ENCODE data around the gene C20orf204. TPM values are rescaled to one million over a fixed set of nuclear protein-coding genes. Genes with fewer than 3 reads are reported as not detected.

C20orf204 gene
- total and polyA plus RNA-seq, 2 of the 4 experiments (the other 2 are of a cell fraction): 0.09 to 0.18 TPM

- Histone ChIP-seq H4K91ac (ENCODE audit: insufficient read depth, low read depth, low read length) (peak within 1 kb of the TSS; percentile 37; the same call in 1 of the 2 replicates), H2AFZ (replicated peaks; ENCODE audit: low read length, poor library complexity) (peak within 1 kb of the TSS; percentile 93), H3K27me3 (ENCODE audit: control insufficient read depth, insufficient read depth, low read length) (peaks cover 19% of the 10 kb centered on the region), H2AK5ac (ENCODE audit: low read depth, low read length) (peak within 1 kb of the TSS; percentile 64), H3K18ac (ENCODE audit: low read depth, low read length) (no peak within 1 kb of the TSS; the same call in 1 of the 2 replicates), H3K56ac (ENCODE audit: extremely low read depth, insufficient read depth, low read length) (peak within 1 kb of the TSS; percentile 11; the same call in 1 of the 2 replicates), H4K8ac (ENCODE audit: low read depth in 2 of 2, low read length in 2 of 2) (peak within 1 kb of the TSS; percentile 74 to 95), H3K4me2 (ENCODE audit: low read depth, low read length) (peak within 1 kb of the TSS; percentile 78), H3K4ac (ENCODE audit: low read depth, low read length) (peak within 1 kb of the TSS; percentile 70), H3K9ac (ENCODE audit: low read depth, low read length) (peak within 1 kb of the TSS; percentile 70), H3K23ac (ENCODE audit: low read depth, low read length) (peak within 1 kb of the TSS; percentile 1; the same call in 1 of the 2 replicates), H3K27ac (ENCODE audit: insufficient read depth, low read length) (peak within 1 kb of the TSS; percentile 30; the same call in 1 of the 2 replicates), H2BK5ac (ENCODE audit: low read depth, low read length, poor library complexity, severe bottlenecking) (no peak within 1 kb of the TSS), H4K20me1 (ENCODE audit: insufficient read depth, low read length) (peaks cover 13% of the 10 kb centered on the region), H2BK20ac (ENCODE audit: low read depth, low read length) (no peak within 1 kb of the TSS), H4K5ac (ENCODE audit: low read depth, low read length) (peak within 1 kb of the TSS; percentile 43), H3K9me3 (ENCODE audit: control insufficient read depth, insufficient read depth, low read length) (no peaks in the 10 kb centered on the region), H3K14ac (replicated peaks; ENCODE audit: low read depth, low read length) (peak within 1 kb of the TSS; percentile 50), H3K4me3 (ENCODE audit: insufficient read depth, low read depth, low read length) (peak within 1 kb of the TSS; percentile 88), H2BK15ac (ENCODE audit: low read depth, low read length) (no peak within 1 kb of the TSS; the same call in 2 of the 3 replicates), H2AK9ac (replicated peaks; ENCODE audit: low read depth, low read length, poor library complexity) (peak within 1 kb of the TSS; percentile 91), H3K36me3 (ENCODE audit: control insufficient read depth, insufficient read depth, low read length) (peaks cover 9% of the 10 kb centered on the region; the same call in 1 of the 2 replicates), H3K79me1 (ENCODE audit: low read depth in 1 of 2, low read length in 2 of 2) (peaks cover 6 to 8% of the 10 kb centered on the region in 2 experiments; a peak in 3 of 4 replicates), H3K4me1 (ENCODE audit: control insufficient read depth, insufficient read depth, low read length) (peaks cover 17% of the 10 kb centered on the region), H2BK120ac (ENCODE audit: low read depth, low read length) (0 out of 2 replicates have a peak within 1 kb of the TSS, but pooled peaks have one; percentile 23), H3K9me1 (ENCODE audit: insufficient read depth, low read length) (no peaks in the 10 kb centered on the region)
- BruUV-seq (replicated peaks): no TSS peak
- in situ Hi-C loops (cut with MboI; ENCODE audit: low sequenced_read_pairs): no loop called here
- dilution Hi-C loops (cut with HindIII; ENCODE audit: low sequenced_read_pairs, unreplicated experiment): no loop called here
- DNase-seq (peak; percentile 64), ATAC-seq (ENCODE audit: low read depth) (peak; percentile 81)
- no peak for TF ChIP-seq CEBPB (IDR thresholded peaks at IDR 0.05; ENCODE audit: low read depth, low read length)
- TF ChIP-seq NFE2L2 (IDR thresholded peaks at IDR 0.05; ENCODE audit: low read depth, low read length): no peak
- no peak for TF ChIP-seq SMC3 (IDR thresholded peaks at IDR 0.05; ENCODE audit: low read depth, low read length)
- TF ChIP-seq, protein P1, sequence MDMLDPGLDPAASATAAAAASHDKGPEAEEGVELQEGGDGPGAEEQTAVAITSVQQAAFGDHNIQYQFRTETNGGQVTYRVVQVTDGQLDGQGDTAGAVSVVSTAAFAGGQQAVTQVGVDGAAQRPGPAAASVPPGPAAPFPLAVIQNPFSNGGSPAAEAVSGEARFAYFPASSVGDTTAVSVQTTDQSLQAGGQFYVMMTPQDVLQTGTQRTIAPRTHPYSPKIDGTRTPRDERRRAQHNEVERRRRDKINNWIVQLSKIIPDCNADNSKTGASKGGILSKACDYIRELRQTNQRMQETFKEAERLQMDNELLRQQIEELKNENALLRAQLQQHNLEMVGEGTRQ (IDR thresholded peaks at IDR 0.05; ENCODE audit: low read depth, low read length): no peak
- peak; percentile 43; the same call in 1 of the 2 replicates for TF ChIP-seq BHLHE40 (IDR thresholded peaks at IDR 0.05; ENCODE audit: low read depth, low read length)
- TF ChIP-seq MAZ (IDR thresholded peaks at IDR 0.05; ENCODE audit: borderline replicate concordance, low read depth, low read length): peak; percentile 39
- TF ChIP-seq MXI1 (IDR thresholded peaks at IDR 0.05; ENCODE audit: borderline replicate concordance, low read depth, low read length): 0 out of 2 replicates have a peak, but pooled peaks have one; percentile 16
- ChIA-PET POLR2A (ENCODE audit: unreplicated experiment) (no interaction called here), CTCF (no interaction called here)
- intact Hi-C loops (cut with micrococcal nuclease): no loop called here
- WGBS, 2 experiments (ENCODE audit: extremely low coverage in 2 of 2, insufficient read length in 1 of 2): 0% methylated on average over 22 of the region's 73 CpGs; no CpG with 5 or more reads in 1 of the 2 experiments
Measured at GRCh38 chr20:64079273-64080012, 43.5 kb downstream of the C20orf204 start, which contains the start of gene RGS19. Gene RGS19, minus strand, starts transcription at chr20:64079518. Its CDS starts 2,632 bp downstream, at chr20:64076886.

All from IMR-90 (cell line).